ENCODE data around the gene ROR1. TPM values are rescaled to one million over a fixed set of nuclear protein-coding genes. Genes with fewer than 3 reads are reported as not detected.

ROR1 gene
- total and polyA plus RNA-seq, 9 of the 15 experiments (the other 6 are each of a cell fraction or from before 2014, with no cell fraction given) = 0.02 TPM; not detected in 8

- Histone ChIP-seq H3K9me1 (ENCODE audit: control insufficient read depth, insufficient read depth, low read length) (no peaks in the 10 kb centered on the region), H3K4me1 (replicated peaks in 1 of 2; ENCODE audit: control insufficient read depth in 2 of 2, insufficient read depth in 2 of 2, low read length in 2 of 2) (no peaks in the 10 kb centered on the region), H3K4me3 (no peak overlapping the region), H3K36me3 (ENCODE audit: control insufficient read depth, insufficient read depth, low read length) (no peaks in the 10 kb centered on the region), H3K9ac (ENCODE audit: insufficient read depth in 1 of 2, low read depth in 2 of 2, low read length in 2 of 2) (no peak overlapping the region), H3K9me3 (replicated peaks; ENCODE audit: control insufficient read depth, insufficient read depth, low read depth, low read length) (no peaks in the 10 kb centered on the region), H3K79me2 (ENCODE audit: control insufficient read depth, insufficient read depth, low read length) (no peaks in the 10 kb centered on the region), H3K4me2 (ENCODE audit: insufficient read depth, low read length) (no peak overlapping the region), H2AFZ (ENCODE audit: low read depth, low read length) (no peak overlapping the region), H3K27ac (ENCODE audit: extremely low read depth, low read depth, low read length) (no peak overlapping the region), H3K27me3 (ENCODE audit: control insufficient read depth in 2 of 2, insufficient read depth in 2 of 2, low read length in 2 of 2) (peaks cover 0 to 18% of the 10 kb centered on the region in 2 experiments; a peak in 2 of 5 replicates), H4K20me1 (replicated peaks; ENCODE audit: control insufficient read depth, insufficient read depth, low read length) (no peaks in the 10 kb centered on the region)
- intact Hi-C loops (cut with micrococcal nuclease) = no loop called here
- in situ Hi-C loops (cut with MboI) = no loop called here
- ATAC-seq (no peak), FAIRE-seq (no peak), DNase-seq (ENCODE audit: extremely low read depth in 1 of 4, low spot score in 3 of 4) (no peak)
- no TSS peak for BruUV-seq (replicated peaks)
- no peak for TF ChIP-seq ZNF57 (CRISPR knock-in tag; IDR thresholded peaks at IDR 0.05)
- no peak for TF ChIP-seq ZNF146 (CRISPR knock-in tag; IDR thresholded peaks at IDR 0.05; ENCODE audit: unreplicated experiment)
- no peak for TF ChIP-seq EP300 (IDR thresholded peaks at IDR 0.05; ENCODE audit: low read length)
- no peak for TF ChIP-seq JUND (IDR thresholded peaks at IDR 0.05; ENCODE audit: borderline replicate concordance, low read depth, low read length)
- no peak for TF ChIP-seq JUND (tag; IDR thresholded peaks at IDR 0.05; ENCODE audit: borderline replicate concordance, low read depth, low read length)
- no peak for TF ChIP-seq ZNF76 (CRISPR knock-in tag; IDR thresholded peaks at IDR 0.05; ENCODE audit: borderline replicate concordance)
- TF ChIP-seq ZBTB12 (CRISPR knock-in tag; IDR thresholded peaks at IDR 0.05) = no peak
- TF ChIP-seq ZNF699 (CRISPR knock-in tag; IDR thresholded peaks at IDR 0.05; ENCODE audit: insufficient replicate concordance) = no peak
- no peak for TF ChIP-seq ZKSCAN8 (CRISPR knock-in tag; IDR thresholded peaks at IDR 0.05)
- no peak for TF ChIP-seq SREBF2 (CRISPR knock-in tag; IDR thresholded peaks at IDR 0.05)
- no peak for TF ChIP-seq SREBF1 (IDR thresholded peaks at IDR 0.05; ENCODE audit: borderline replicate concordance, low read depth, low read length)
- TF ChIP-seq ZNF3 (CRISPR knock-in tag; IDR thresholded peaks at IDR 0.05) = no peak
- TF ChIP-seq CBFB (CRISPR knock-in tag; IDR thresholded peaks at IDR 0.05) = no peak
- no peak for TF ChIP-seq NR2F6 (CRISPR knock-in tag; IDR thresholded peaks at IDR 0.05)
- 3% methylated on average over 9 of the region's 9 CpGs for WGBS (ENCODE audit: insufficient coverage, low coverage, missing lambda C conversion rate)
- ChIA-PET POLR2A (no interaction called here), CTCF (ENCODE audit: low intra/inter-chr PET ratio) (no interaction called here)
Observed at GRCh38 chr1:63847308-63847910, 73.6 kb downstream of the ROR1 start.
